Natural killer cell (primary cell): ENCODE results near the gene KANK2. TPM values are rescaled to one million over a fixed set of nuclear protein-coding genes. Genes with fewer than 3 reads are reported as not detected.

ENCODE experiments used
- ATAC-seq, 3 donors: fragments of 150-1000 bp in 2 of 3; fragments of 200-7000 bp in 1 of 3; cut with Tn5 transposase; 1 replicate in 1 of 3; 2 replicates in 2 of 3; pipeline ENCODE4 v1.10.0; 2021; ENCODE audit warnings: mild to moderate bottlenecking in 2 of 3, moderate library complexity in 2 of 3
- DNase-seq, 2 donors: peaks; one replicate each; pipeline versions ENCODE4 v3.0.0 to v3.0.0-alpha.2; 2013 to 2021; ENCODE audit warnings: mixed read lengths in 1 of 2
- H3K27ac ChIP-seq: one replicate; pipeline ENCODE4 v1.5.1; 2013; ENCODE audit warnings: mild to moderate bottlenecking, low read length
- H3K27me3 ChIP-seq: one replicate; pipeline ENCODE4 v1.6.1; 2013; ENCODE audit warnings: low read length; ENCODE audit not compliant: control insufficient read depth, insufficient read depth
- H3K36me3 ChIP-seq: one replicate; pipeline ENCODE4 v1.6.1; 2013; ENCODE audit warnings: low read length; ENCODE audit not compliant: control insufficient read depth, insufficient read depth
- H3K4me1 ChIP-seq: one replicate; pipeline ENCODE4 v1.6.1; 2013; ENCODE audit warnings: low read length; ENCODE audit not compliant: control insufficient read depth, insufficient read depth
- H3K4me3 ChIP-seq: one replicate; pipeline ENCODE4 v1.5.1; 2013; ENCODE audit warnings: low read length
- H3K9me3 ChIP-seq: one replicate; pipeline ENCODE4 v1.6.1; 2013; ENCODE audit warnings: low read length; ENCODE audit not compliant: control insufficient read depth, insufficient read depth
- H3K27ac Mint-ChIP-seq, 2 donors: one replicate each; pipeline ENCODE4 v1.8.0; 2022; ENCODE audit warnings: mild to moderate bottlenecking in 2 of 2, mixed read lengths in 2 of 2, moderate library complexity in 1 of 2
- H3K27me3 Mint-ChIP-seq, 2 donors: one replicate each; pipeline ENCODE4 v1.8.0; 2022; ENCODE audit warnings: low read depth in 2 of 2, mixed read lengths in 2 of 2
- H3K36me3 Mint-ChIP-seq: one replicate; pipeline ENCODE4 v1.8.0; 2022; ENCODE audit warnings: mixed read lengths
- H3K4me1 Mint-ChIP-seq, 2 donors: one replicate each; pipeline ENCODE4 v1.8.0; 2022; ENCODE audit warnings: mixed read lengths in 2 of 2
- H3K4me3 Mint-ChIP-seq: one replicate; pipeline ENCODE4 v1.8.0; 2022; ENCODE audit warnings: mild to moderate bottlenecking, moderate library complexity, mixed read lengths
- H3K9me3 Mint-ChIP-seq, 2 donors: one replicate each; pipeline ENCODE4 v1.8.0; 2022; ENCODE audit warnings: mixed read lengths in 2 of 2
- CTCF ChIP-seq: fragments of 200-600 bp; IDR thresholded peaks from one replicate; pipeline ENCODE4 v1.8.0; 2022; ENCODE audit warnings: antibody characterized with exemption
- WGBS: methylation state at CpG from one replicate; pipeline ENCODE4 v1.1.7; 2013; ENCODE audit warnings: missing lambda C conversion rate; ENCODE audit not compliant: insufficient coverage; 5-methylcytosine and 5-hydroxymethylcytosine counted together
- intact Hi-C: fragments of 100-400 bp; cut with micrococcal nuclease; formaldehyde crosslinking; loops from one replicate; pipeline ENCODE4 v1.14.2; 2022
- total RNA-seq, 4 donors: library from RNA; stranded (reverse); fragments of 120-200 nt in 1 of 4; gene quantifications; one replicate each; pipeline versions ENCODE4 v1.2.3 to v1.2.4, GENCODE V29; 2013 to 2022

KANK2 gene
- total RNA-seq, 3 donors from 2014 or later (not counting 1 experiment from before 2014, with no cell fraction given): 0.82 to 1.3 (median 0.85) TPM

GRCh38 chr19:11238041-11238440 lies 40.7 kb upstream of the KANK2 start:
- 88% methylated on average over 11 of the region's 11 CpGs for WGBS
- H3K4me3 Mint-ChIP-seq: no peak overlapping the region

DNA sequence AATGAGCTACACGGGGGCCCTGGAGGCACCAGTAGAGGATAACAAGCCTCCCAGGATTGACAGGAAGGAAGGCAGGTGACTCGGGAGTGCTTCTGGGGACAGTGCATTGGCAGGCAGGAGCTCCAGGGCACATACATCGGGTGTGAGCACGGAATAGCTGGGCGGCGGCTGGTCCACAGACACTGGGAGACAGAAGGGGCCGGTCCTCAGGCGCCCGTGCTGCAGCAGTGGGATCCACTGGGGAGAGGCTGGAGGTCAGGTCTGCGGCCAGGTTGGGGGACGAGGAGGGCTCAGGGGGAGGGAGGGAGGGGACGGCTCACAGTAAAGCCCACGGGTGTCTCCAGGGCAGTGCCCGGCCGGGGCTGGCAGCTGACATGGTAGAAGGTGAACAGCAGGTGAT lies 40.0 kb upstream of the KANK2 start:
- H3K27ac Mint-ChIP-seq: no peak overlapping the region
- WGBS: 95% methylated on average over 15 of the region's 15 CpGs

More at GRCh38 chr19:11238041-11238440, 40.7 kb upstream of the KANK2 start:
- Histone ChIP-seq H3K27ac (no peak overlapping the region), H3K4me1 (peaks cover under 1% of the 10 kb centered on the region), H3K9me3 (peaks cover 18% of the 10 kb centered on the region), H3K27me3 (no peaks in the 10 kb centered on the region), H3K36me3 (no peaks in the 10 kb centered on the region), H3K4me3 (no peak overlapping the region)
- no peak for TF ChIP-seq CTCF
- DNase-seq (no peak), ATAC-seq (no peak)
- intact Hi-C loops: no loop called here
- Mint-ChIP-seq H3K27ac (no peak overlapping the region), H3K27me3 (peaks cover 0 to 5% of the 10 kb centered on the region in 2 donors), H3K36me3 (no peaks in the 10 kb centered on the region), H3K4me1 (no peaks in the 10 kb centered on the region), H3K9me3 (no peaks in the 10 kb centered on the region)

GRCh38 chr19:11236324-11237301 lies 39.3 kb upstream of the KANK2 start:
- H3K4me1 Mint-ChIP-seq: no peaks in the 10 kb centered on the region
- DNase-seq (no peak), ATAC-seq (no peak)
- H3K4me3 Mint-ChIP-seq: no peak overlapping the region
- H3K36me3 Mint-ChIP-seq: no peaks in the 10 kb centered on the region
- peaks cover 0 to 5% of the 10 kb centered on the region in 2 donors for H3K27me3 Mint-ChIP-seq
- no peaks in the 10 kb centered on the region for H3K27me3 ChIP-seq
- H3K27ac ChIP-seq: no peak overlapping the region
- peaks cover 18% of the 10 kb centered on the region for H3K9me3 ChIP-seq
- H3K4me1 ChIP-seq: no peaks in the 10 kb centered on the region
- H3K27ac Mint-ChIP-seq: no peak overlapping the region
- TF ChIP-seq CTCF: no peak
- intact Hi-C loops: no loop called here
- no peak overlapping the region for H3K4me3 ChIP-seq
- H3K9me3 Mint-ChIP-seq: no peaks in the 10 kb centered on the region
- no peaks in the 10 kb centered on the region for H3K36me3 ChIP-seq
- WGBS: 93% methylated on average over 31 of the region's 31 CpGs

More for the DNA sequence above, 40.0 kb upstream of the KANK2 start:
- TF ChIP-seq CTCF: no peak
- no peak overlapping the region for H3K4me3 ChIP-seq
- no peak overlapping the region for H3K27ac ChIP-seq
- H3K4me1 ChIP-seq: no peaks in the 10 kb centered on the region
- intact Hi-C loops: no loop called here
- no peaks in the 10 kb centered on the region for H3K4me1 Mint-ChIP-seq
- no peaks in the 10 kb centered on the region for H3K36me3 Mint-ChIP-seq
- no peak overlapping the region for H3K4me3 Mint-ChIP-seq
- ATAC-seq (no peak), DNase-seq (no peak)
- peaks cover 0 to 5% of the 10 kb centered on the region in 2 donors for H3K27me3 Mint-ChIP-seq
- H3K27me3 ChIP-seq: no peaks in the 10 kb centered on the region
- no peaks in the 10 kb centered on the region for H3K9me3 Mint-ChIP-seq
- H3K9me3 ChIP-seq: peaks cover 18% of the 10 kb centered on the region
- no peaks in the 10 kb centered on the region for H3K36me3 ChIP-seq
